Dedifferentiated amniotic fluid mesenchymal stem cell (primary cell): ENCODE measurements around the gene HTT.

Experiments
- DNase-seq: peaks from one replicate; pipeline ENCODE4 v3.0.0-alpha.2; 2016; ENCODE audit errors: extremely low spot score

The HTT gene

GRCh38 chr4:3248811-3249661 is 174.6 kb downstream of the HTT start, which contains the start of gene MSANTD1:
Gene MSANTD1, plus strand, starts transcription at chr4:3249159. Its CDS starts 64 bp downstream, at chr4:3249223.
- no peak for DNase-seq

GRCh38 chr4:3249711-3250437 is 175.4 kb downstream of the HTT start:
- DNase-seq = no peak

GRCh38 chr4:3250438-3250955 is 176.0 kb downstream of the HTT start:
- DNase-seq = no peak

DNA sequence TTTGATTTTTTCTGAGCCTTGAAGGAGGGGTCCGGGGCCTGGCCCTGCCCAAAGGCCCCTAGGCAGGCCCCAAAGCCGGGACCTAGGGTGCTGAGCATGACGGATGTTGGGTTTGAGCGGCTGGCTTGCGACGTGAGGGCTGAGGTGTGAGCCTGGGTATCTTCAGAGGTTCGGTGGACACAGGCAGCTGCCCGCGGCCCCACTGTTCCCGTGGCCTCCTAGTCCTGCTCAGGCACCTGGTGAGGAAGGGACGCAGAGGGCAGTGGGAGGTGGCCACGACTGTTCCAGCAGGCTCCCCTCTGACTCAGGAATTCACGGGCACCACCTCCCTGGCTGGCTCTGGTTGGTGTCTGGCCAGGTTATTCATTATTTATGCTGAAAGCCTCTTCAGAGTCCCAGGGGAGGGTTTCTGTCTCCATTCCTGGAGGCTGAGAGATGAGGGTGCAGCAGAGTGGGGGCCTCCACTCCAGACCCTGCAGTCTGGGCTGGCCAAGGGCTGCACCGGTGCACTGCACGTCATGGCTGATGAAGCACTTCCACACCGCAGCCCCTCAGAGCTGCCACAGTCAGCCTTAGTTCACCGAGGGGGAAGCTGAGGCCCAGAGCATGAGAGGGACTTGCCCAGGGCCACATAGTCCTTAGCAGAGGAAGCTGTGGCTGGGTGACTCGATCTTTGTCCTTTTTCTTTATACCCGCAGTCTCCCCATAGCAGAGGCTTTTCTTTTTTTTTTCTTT is 176.6 kb downstream of the HTT start:
- no peak for DNase-seq

GRCh38 chr4:3251691-3252479 is 177.4 kb downstream of the HTT start:
- no peak for DNase-seq

GRCh38 chr4:3252480-3252828 is 178.0 kb downstream of the HTT start:
- no peak for DNase-seq

DNA sequence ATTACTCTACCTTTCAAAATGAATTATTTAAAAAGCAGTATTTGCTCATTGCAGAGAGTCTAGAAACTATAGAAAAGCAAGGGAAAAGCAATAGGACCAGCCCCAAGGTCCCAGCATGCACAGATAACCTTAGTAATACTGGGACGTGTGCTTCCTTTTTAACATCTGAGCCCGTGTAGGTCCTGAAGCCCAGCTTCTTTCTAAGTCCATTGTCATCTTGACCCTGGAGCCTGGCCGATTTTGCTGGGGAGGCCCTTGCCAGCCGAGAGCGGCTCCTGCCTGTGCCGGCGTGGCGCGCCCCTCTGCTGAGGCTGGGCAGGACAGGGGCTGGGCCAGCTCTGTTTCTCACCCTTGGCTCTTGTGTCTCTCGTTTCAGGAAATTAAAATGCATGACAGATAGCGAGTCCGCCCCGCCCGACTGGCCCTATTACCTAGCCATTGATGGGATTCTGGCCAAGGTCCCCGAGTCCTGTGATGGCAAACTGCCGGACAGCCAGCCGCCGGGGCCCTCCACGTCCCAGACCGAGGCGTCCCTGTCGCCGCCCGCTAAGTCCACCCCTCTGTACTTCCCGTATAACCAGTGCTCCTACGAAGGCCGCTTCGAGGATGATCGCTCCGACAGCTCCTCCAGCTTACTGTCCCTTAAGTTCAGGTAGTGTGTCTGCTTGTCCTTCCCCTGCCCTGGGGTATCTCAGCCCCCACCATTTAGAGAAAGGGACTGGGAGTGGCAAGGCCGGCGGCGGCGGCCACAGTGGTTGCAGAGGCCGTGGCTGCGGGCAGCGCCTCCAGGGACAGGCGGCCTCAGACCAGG is 178.6 kb downstream of the HTT start:
- no peak for DNase-seq

GRCh38 chr4:3253808-3254207 is 179.3 kb downstream of the HTT start:
- DNase-seq = no peak

GRCh38 chr4:3254302-3255131 is 180.0 kb downstream of the HTT start:
- DNase-seq = no peak

- no peak for DNase-seq
These were observed 181.2 kb downstream of the HTT start for GRCh38 chr4:3255611-3256186.

DNA sequence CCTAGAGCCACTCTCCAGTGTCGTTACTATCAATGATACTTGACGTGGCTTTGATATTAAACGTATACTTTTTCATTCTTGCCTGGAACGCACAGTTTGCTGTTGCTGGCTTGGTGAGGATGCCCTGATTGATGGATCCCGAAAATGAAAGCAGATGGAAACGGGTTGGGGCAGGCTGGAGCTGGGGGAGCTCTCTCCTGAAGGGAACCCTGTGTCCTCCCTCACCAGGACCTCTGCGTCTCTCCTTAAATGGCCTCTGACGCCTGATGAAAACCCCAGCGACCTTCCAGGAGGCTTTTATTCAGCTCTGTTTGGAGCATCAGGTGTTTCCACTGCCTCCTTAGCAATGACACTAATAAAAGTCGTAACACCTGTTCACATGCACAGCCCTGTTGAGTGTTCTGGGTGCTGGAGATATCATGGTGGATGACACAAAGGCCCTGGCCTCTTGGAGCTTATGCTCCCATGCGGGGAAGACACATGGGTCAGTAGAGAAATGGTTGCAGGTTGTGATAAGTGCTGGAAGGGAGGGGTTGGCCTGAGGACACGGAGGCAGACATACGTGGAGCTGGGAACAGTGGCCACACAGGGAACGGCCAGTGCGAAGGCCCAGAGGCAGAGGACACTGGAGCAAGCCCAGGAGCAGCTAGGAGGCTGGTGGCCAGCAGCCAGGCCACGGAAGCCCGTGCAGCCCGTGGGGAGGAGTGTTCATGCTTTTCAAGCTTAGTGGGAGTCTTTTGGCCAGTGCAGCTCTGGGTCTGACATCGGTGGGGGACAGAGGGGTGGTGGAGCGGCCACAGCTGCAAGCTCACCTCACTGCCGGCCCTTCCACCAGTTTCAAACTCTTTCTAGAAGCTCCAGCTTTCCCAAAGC is 182.0 kb downstream of the HTT start:
- no peak for DNase-seq

GRCh38 chr4:3257103-3257555 is 182.6 kb downstream of the HTT start:
- no peak for DNase-seq

GRCh38 chr4:3257556-3258482 is 183.3 kb downstream of the HTT start:
- DNase-seq = no peak

DNA sequence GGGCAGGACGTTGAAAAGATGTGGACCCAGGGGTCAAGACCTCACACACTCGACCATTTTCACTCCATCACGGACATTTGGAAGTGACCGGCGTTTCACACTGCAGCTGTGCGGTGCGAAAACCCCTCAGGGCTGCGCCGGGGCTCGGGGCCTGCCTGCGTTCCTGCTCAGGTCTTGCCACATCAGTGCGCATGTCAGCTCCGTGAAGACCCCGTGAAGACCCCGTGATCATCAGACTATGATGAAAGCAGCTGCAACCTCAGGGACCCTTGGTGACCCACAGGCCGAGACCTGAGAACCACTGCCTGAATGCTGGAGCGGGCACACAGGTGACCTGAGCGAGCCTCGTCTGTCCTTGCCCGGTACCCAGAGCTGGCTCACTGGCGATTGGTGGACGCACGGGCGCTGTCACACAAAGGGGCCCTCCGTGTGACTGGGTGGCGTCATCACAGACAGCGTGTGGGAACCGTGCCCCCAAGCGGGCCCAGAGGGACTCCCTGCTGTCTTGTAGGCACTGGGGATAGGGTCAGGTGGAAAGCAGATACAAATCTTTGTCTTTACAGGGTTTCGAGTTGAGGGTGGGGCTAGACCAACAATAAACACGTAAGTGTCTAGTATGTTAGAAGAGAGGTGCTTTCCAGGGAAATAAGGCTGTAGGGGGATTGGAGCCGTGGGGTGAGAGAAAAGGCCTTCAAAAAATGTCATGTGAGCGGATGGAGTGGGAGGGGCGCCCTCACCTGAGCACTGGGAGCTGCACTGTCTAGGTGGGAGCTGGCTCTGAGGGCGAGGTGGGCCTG is 187.1 kb downstream of the HTT start:
- no peak for DNase-seq

- no peak for DNase-seq
These were observed 187.9 kb downstream of the HTT start for GRCh38 chr4:3262208-3263052.
